Stomach (tissue), 9 donors: ENCODE measurements around the gene RNF220. TPM values are rescaled to one million over a fixed set of nuclear protein-coding genes. Genes with fewer than 3 reads are reported as not detected.

Source experiments
- DNase-seq, 2 donors: peaks; one replicate each; pipeline versions ENCODE4 v3.0.0 to v3.0.0-alpha.2; 2013 to 2019
- H3K27ac ChIP-seq, 5 donors: fragments of 200-600 bp in 4 of 5; sonication (generic) in 4 of 5; one replicate each; pipeline ENCODE4 v1.5.1; 2013 to 2019; ENCODE audit warnings: mild to moderate bottlenecking in 1 of 5, moderate library complexity in 1 of 5
- H3K27me3 ChIP-seq, 3 donors: fragments of 200-600 bp; sonication (generic); one replicate each; pipeline ENCODE4 v1.5.1; 2017 to 2019; ENCODE audit warnings: mixed run types in 1 of 3
- H3K36me3 ChIP-seq, 4 donors: fragments of 200-600 bp; sonication (generic); 1 replicate in 3 of 4; 2 replicates in 1 of 4; pipeline ENCODE4 v1.5.1; 2016 to 2019
- H3K4me1 ChIP-seq, 4 donors: fragments of 200-600 bp; sonication (generic); one replicate each; pipeline ENCODE4 v1.5.1; 2016 to 2019
- H3K4me3 ChIP-seq, 4 donors: fragments of 200-600 bp; sonication (generic) in 3 of 4; one replicate each; pipeline ENCODE4 v1.5.1; 2016 to 2019; ENCODE audit warnings: mild to moderate bottlenecking in 1 of 4
- H3K9me3 ChIP-seq, 4 donors: fragments of 200-600 bp; sonication (generic); one replicate each; pipeline ENCODE4 v1.5.1; 2016 to 2019
- CTCF ChIP-seq, 7 experiments: fragments of 450-650 bp in 4 of 7; fragments of 200-600 bp in 3 of 7; sonication (generic) in 3 of 7; IDR thresholded peaks; one replicate each; pipeline ENCODE4 v1.5.1; 2016 to 2019; ENCODE audit warnings: antibody characterized with exemption in 7 of 7, control low read depth in 2 of 7, mild to moderate bottlenecking in 1 of 7
- EP300 ChIP-seq: sonication (generic); formaldehyde crosslinking; IDR thresholded peaks from one replicate; pipeline ENCODE4 v1.6.1; 2017; ENCODE audit warnings: antibody characterized with exemption
- POLR2A ChIP-seq, 4 donors: fragments of 450-650 bp; IDR thresholded peaks; one replicate each; pipeline ENCODE4 v1.6.1; 2016; ENCODE audit warnings: antibody characterized with exemption in 4 of 4, control low read depth in 2 of 4, mild to moderate bottlenecking in 1 of 4, moderate library complexity in 1 of 4
- POLR2AphosphoS5 ChIP-seq, 3 donors: sonication (generic); formaldehyde crosslinking; IDR thresholded peaks; one replicate each; pipeline ENCODE4 v1.6.1; 2016; ENCODE audit warnings: antibody characterized with exemption in 3 of 3
- WGBS, 5 donors: extraction: QIAGEN DNeasy Blood & Tissue Kit in 3 of 5; methylation state at CpG; one replicate each; pipeline versions ENCODE4 v1.1.5 to v1.1.7; 2013 to 2018; 5-methylcytosine and 5-hydroxymethylcytosine counted together
- intact Hi-C: fragments of 100-400 bp; cut with DNase I; formaldehyde crosslinking; loops from one replicate; pipeline ENCODE4 v1.15.1; 2023; ENCODE audit warnings: low total_unique reads
- polyA plus RNA-seq, 3 donors: library from polyadenylated mRNA; stranded (reverse); fragments of 200-250 nt; gene quantifications; one replicate each; pipeline ENCODE4 v1.2.3, GENCODE V29; 2013
- total RNA-seq, 5 donors: library from RNA; depleted of rRNA; stranded (reverse); fragments of >200 nt; gene quantifications; one replicate each; pipeline versions ENCODE4 v1.1.0 to v1.2.3, GENCODE V29; 2014 to 2016
- donor health status: healthy with polysubstance abuse.
- donor health status: Bipolar disorder and iron deficiency.
- donor health status: healthy.

RNF220 gene
- total and polyA plus RNA-seq, 8 donors: 21.0 to 207 (median 47.2) TPM

GRCh38 chr1:44619261-44619900, 214.3 kb downstream of the RNF220 start:
- peaks cover 0 to 37% (median 18%) of the 10 kb centered on the region in 3 donors for H3K27me3 ChIP-seq
- H3K27ac ChIP-seq: no peak overlapping the region
- peaks cover 7 to 14% (median 12%) of the 10 kb centered on the region in 4 donors for H3K4me1 ChIP-seq
- no peak overlapping the region for H3K4me3 ChIP-seq
- no peaks in the 10 kb centered on the region for H3K9me3 ChIP-seq
- no peaks in the 10 kb centered on the region for H3K36me3 ChIP-seq
- DNase-seq: no peak
- intact Hi-C loops: no loop called here
- TF ChIP-seq EP300 (no peak), POLR2AphosphoS5 (IDR thresholded peaks at IDR 0.05) (no peak), CTCF (IDR thresholded peaks at IDR 0.05) (no peak), POLR2A (IDR thresholded peaks at IDR 0.05) (no peak)
- WGBS, 5 donors: 49 to 60% (median 58%) methylated on average over 12 of the region's 12 CpGs

GRCh38 chr1:44620072-44620471, 215.0 kb downstream of the RNF220 start:
- no peaks in the 10 kb centered on the region for H3K36me3 ChIP-seq
- H3K4me3 ChIP-seq: no peak overlapping the region
- H3K9me3 ChIP-seq: no peaks in the 10 kb centered on the region
- no peak for DNase-seq
- intact Hi-C loops: no loop called here
- WGBS, 5 donors: 61 to 72% (median 61%) methylated on average over 3 of the region's 3 CpGs
- H3K4me1 ChIP-seq: peaks cover 7 to 14% (median 12%) of the 10 kb centered on the region in 4 donors
- no peak overlapping the region for H3K27ac ChIP-seq
- peaks cover 0 to 31% (median 18%) of the 10 kb centered on the region in 3 donors for H3K27me3 ChIP-seq
- TF ChIP-seq EP300 (no peak), POLR2AphosphoS5 (IDR thresholded peaks at IDR 0.05) (no peak), POLR2A (IDR thresholded peaks at IDR 0.05) (no peak), CTCF (IDR thresholded peaks at IDR 0.05) (no peak)

GRCh38 chr1:44621841-44622286, 216.8 kb downstream of the RNF220 start:
- Histone ChIP-seq H3K27me3 (peaks cover 0 to 16% (median 9%) of the 10 kb centered on the region in 3 donors), H3K36me3 (no peaks in the 10 kb centered on the region)
- intact Hi-C loops: no loop called here

GRCh38 chr1:44624268-44624901, 219.3 kb downstream of the RNF220 start:
- no peak for DNase-seq
- Histone ChIP-seq H3K4me3 (no peak overlapping the region), H3K36me3 (no peaks in the 10 kb centered on the region), H3K4me1 (no peaks in the 10 kb centered on the region), H3K27me3 (no peaks in the 10 kb centered on the region), H3K9me3 (no peaks in the 10 kb centered on the region), H3K27ac (no peak overlapping the region)
- 84 to 88% (median 86%) methylated on average over 11 to 12 of the region's 12 CpGs for WGBS, 5 donors
- intact Hi-C loops: no loop called here
- TF ChIP-seq EP300: no peak
- no peak for TF ChIP-seq POLR2AphosphoS5 (IDR thresholded peaks at IDR 0.05)
- no peak for TF ChIP-seq CTCF (IDR thresholded peaks at IDR 0.05)

More at GRCh38 chr1:44621841-44622286, 216.8 kb downstream of the RNF220 start:
- no peaks in the 10 kb centered on the region for H3K9me3 ChIP-seq
- H3K27ac ChIP-seq: no peak overlapping the region
- no peak for TF ChIP-seq EP300
- TF ChIP-seq POLR2A (IDR thresholded peaks at IDR 0.05): no peak
- TF ChIP-seq CTCF (IDR thresholded peaks at IDR 0.05): no peak
- TF ChIP-seq POLR2AphosphoS5 (IDR thresholded peaks at IDR 0.05): no peak
- peaks cover 6 to 11% (median 8%) of the 10 kb centered on the region in 4 donors for H3K4me1 ChIP-seq
- WGBS, 5 donors: 86 to 92% (median 88%) methylated on average over 15 of the region's 15 CpGs
- no peak for DNase-seq
- no peak overlapping the region for H3K4me3 ChIP-seq
